B cell (primary cell): Measurements from ENCODE around the gene ANKRD31. TPM values are rescaled to one million over a fixed set of nuclear protein-coding genes. Genes with fewer than 3 reads are reported as not detected.
"Not testable (repeated sequence)": the region's sequence is repeated elsewhere in the genome, so short reads cannot be mapped to it uniquely, and the experiment has no call there.

Experiments used
- ATAC-seq: fragments of 200-7000 bp; cut with Tn5 transposase; one replicate; pipeline ENCODE4 v1.10.0; 2021; ENCODE audit warnings: low read depth, mild to moderate bottlenecking, moderate number of reproducible peaks, moderate library complexity
- CTCF ChIA-PET: fragments of 350-600 bp; sonication (Branson Sonifier 250); formaldehyde crosslinking; loops from one replicate; lab custom pipeline; 2021; ENCODE audit warnings: antibody characterized with exemption, inconsistent platforms; lab: Charles Lee
- POLR2A ChIA-PET: fragments of 350-600 bp; sonication (Branson Sonifier 250); formaldehyde crosslinking; loops from one replicate; lab custom pipeline; 2021; ENCODE audit warnings: antibody characterized with exemption; lab: Charles Lee
- DNase-seq: peaks from one replicate; pipeline ENCODE4 v3.0.0; 2013
- H2AFZ ChIP-seq: 2 replicates; pipeline ENCODE4 v1.6.1; 2012; ENCODE audit warnings: mild to moderate bottlenecking, low read depth, low read length; ENCODE audit not compliant: insufficient read depth, poor library complexity, severe bottlenecking
- H3K27ac ChIP-seq, 2 donors: 1 replicate in 1 of 2; 2 replicates in 1 of 2; pipeline ENCODE4 v1.5.1; 2012 to 2013; ENCODE audit warnings: low read length in 2 of 2, mild to moderate bottlenecking in 2 of 2, moderate library complexity in 1 of 2
- H3K27me3 ChIP-seq, 4 experiments: fragments of 200-600 bp in 1 of 4; sonication (generic) in 1 of 4; replicated peaks in 1 of 4; 1 replicate in 2 of 4; 2 replicates in 2 of 4; pipeline versions ENCODE4 v1.6.1 to v1.7.0; 2013 to 2016; ENCODE audit warnings: low read length in 3 of 4, mild to moderate bottlenecking in 2 of 4, mixed read lengths in 1 of 4, moderate library complexity in 1 of 4; ENCODE audit not compliant: insufficient read depth in 4 of 4, control insufficient read depth in 3 of 4; ENCODE audit errors: control extremely low read depth in 1 of 4
- H3K36me3 ChIP-seq, 2 experiments: replicated peaks in 1 of 2; 1 replicate in 1 of 2; 2 replicates in 1 of 2; pipeline versions ENCODE4 v1.6.1 to v1.7.1; 2013; ENCODE audit warnings: low read length in 1 of 2; ENCODE audit not compliant: insufficient read depth in 2 of 2, control insufficient read depth in 1 of 2; ENCODE audit errors: control extremely low read depth in 1 of 2, extremely low read depth in 1 of 2
- H3K4me1 ChIP-seq, 2 donors: fragments of 200-600 bp in 1 of 2; sonication (generic) in 1 of 2; 1 replicate in 1 of 2; 2 replicates in 1 of 2; pipeline versions ENCODE4 v1.5.1 to v1.6.1; 2013 to 2017; ENCODE audit warnings: low read length in 2 of 2; ENCODE audit not compliant: control insufficient read depth in 2 of 2, insufficient read depth in 2 of 2
- H3K4me2 ChIP-seq: replicated peaks from 2 replicates; pipeline ENCODE3; 2012; ENCODE audit warnings: mild to moderate bottlenecking, low read depth, low read length; ENCODE audit not compliant: poor library complexity, severe bottlenecking
- H3K4me3 ChIP-seq, 5 experiments: fragments of 200-600 bp in 1 of 5; sonication (generic) in 1 of 5; 1 replicate in 3 of 5; 2 replicates in 2 of 5; pipeline versions ENCODE4 v1.5.1 to v1.7.0; 2011 to 2016; ENCODE audit warnings: low read length in 4 of 5, mild to moderate bottlenecking in 4 of 5, low read depth in 2 of 5, control low read depth in 1 of 5, moderate library complexity in 1 of 5; ENCODE audit not compliant: insufficient read depth in 1 of 5; ENCODE audit errors: control extremely low read depth in 1 of 5, extremely low read depth in 1 of 5
- H3K79me2 ChIP-seq: fragments of 200-600 bp; sonication (generic); one replicate; pipeline ENCODE4 v1.6.0; 2016; ENCODE audit warnings: low read length; ENCODE audit not compliant: control insufficient read depth, insufficient read depth
- H3K9ac ChIP-seq: fragments of 200-600 bp; sonication (generic); 2 replicates; pipeline ENCODE4 v1.6.1; 2017; ENCODE audit warnings: mild to moderate bottlenecking, low read length, moderate library complexity
- H3K9me3 ChIP-seq, 3 donors: one replicate each; pipeline versions ENCODE4 v1.6.1 to v1.7.1; 2013; ENCODE audit warnings: low read length in 2 of 3; ENCODE audit not compliant: control insufficient read depth in 2 of 3, insufficient read depth in 1 of 3; ENCODE audit errors: control extremely low read depth in 1 of 3
- H4K20me1 ChIP-seq: 2 replicates; pipeline ENCODE4 v1.6.0; 2012; ENCODE audit warnings: mild to moderate bottlenecking, low read length; ENCODE audit not compliant: insufficient read depth, control insufficient read depth, poor library complexity, severe bottlenecking
- H3K27ac Mint-ChIP-seq: one replicate; pipeline ENCODE4 v1.8.0; 2021; ENCODE audit warnings: mixed read lengths
- H3K27me3 Mint-ChIP-seq: one replicate; pipeline ENCODE4 v1.8.0; 2021; ENCODE audit warnings: mixed read lengths
- H3K4me1 Mint-ChIP-seq: one replicate; pipeline ENCODE4 v1.8.0; 2021; ENCODE audit warnings: mixed read lengths
- H3K4me3 Mint-ChIP-seq: one replicate; pipeline ENCODE4 v1.8.0; 2021; ENCODE audit warnings: mixed read lengths
- H3K9me3 Mint-ChIP-seq: one replicate; pipeline ENCODE4 v1.8.0; 2022; ENCODE audit warnings: mixed read lengths; ENCODE audit not compliant: insufficient read depth
- CTCF ChIP-seq: fragments of 200-600 bp; IDR thresholded peaks from one replicate; pipeline ENCODE4 v1.8.0; 2022; ENCODE audit warnings: antibody characterized with exemption, mild to moderate bottlenecking
- EZH2 ChIP-seq: IDR thresholded peaks from 2 replicates; pipeline ENCODE4 v1.6.1; 2012; ENCODE audit warnings: borderline replicate concordance, low read depth, mild to moderate bottlenecking, moderate library complexity, low read length; ENCODE audit not compliant: insufficient read depth, poor library complexity, severe bottlenecking
- WGBS: methylation state at CpG from one replicate; pipeline ENCODE4 v1.1.5; 2013; ENCODE audit warnings: missing lambda C conversion rate; ENCODE audit not compliant: insufficient coverage; 5-methylcytosine and 5-hydroxymethylcytosine counted together
- intact Hi-C: fragments of 100-400 bp; cut with micrococcal nuclease; formaldehyde crosslinking; loops from one replicate; pipeline ENCODE4 v1.10.0; 2022
- polyA plus RNA-seq: library from polyadenylated mRNA; depleted of rRNA; stranded (reverse); fragments of >200 nt; gene quantifications from 2 replicates; pipeline ENCODE4 v1.2.3, GENCODE V29; 2012
- total RNA-seq, 2 donors: library from RNA; stranded (reverse); fragments of 120-200 nt in 1 of 2; gene quantifications; 1 replicate in 1 of 2; 2 replicates in 1 of 2; pipeline versions ENCODE4 v1.2.3 to v1.2.4, GENCODE V29; 2013 to 2022

The ANKRD31 gene
- total and polyA plus RNA-seq, 2 donors (not counting 1 experiment from before 2014, with no cell fraction given) = 0.06 to 0.10 TPM

GRCh38 chr5:75130818-75131349, 105.8 kb downstream of the ANKRD31 start:
- Histone ChIP-seq H3K9me3 (peaks cover 0 to 15% (median 0%) of the 10 kb centered on the region in 3 donors), H3K4me3 (no peak overlapping the region), H3K9ac (no peak overlapping the region), H3K27ac (no peak overlapping the region), H3K36me3 (no peaks in the 10 kb centered on the region), H3K4me1 (no peaks in the 10 kb centered on the region), H3K4me2 (no peak overlapping the region), H3K27me3 (no peaks in the 10 kb centered on the region), H4K20me1 (no peaks in the 10 kb centered on the region), H3K79me2 (no peaks in the 10 kb centered on the region), H2AFZ (no peak overlapping the region)
- Mint-ChIP-seq H3K4me1 (no peaks in the 10 kb centered on the region), H3K9me3 (no peaks in the 10 kb centered on the region), H3K4me3 (no peak overlapping the region), H3K27me3 (no peaks in the 10 kb centered on the region), H3K27ac (no peak overlapping the region)
- POLR2A ChIA-PET = no interaction called here
- WGBS = 98% methylated on average over 12 of the region's 21 CpGs
- CTCF ChIA-PET = no interaction called here
- intact Hi-C loops = no loop called here
- TF ChIP-seq CTCF = no peak
- TF ChIP-seq EZH2 = no peak
- no peak for ATAC-seq
- DNase-seq = no peak

- no peak overlapping the region for H3K27ac Mint-ChIP-seq
- H3K36me3 ChIP-seq = no peaks in the 10 kb centered on the region
- ChIA-PET POLR2A (no interaction called here), CTCF (no interaction called here)
- H3K27me3 ChIP-seq = no peaks in the 10 kb centered on the region
- peaks cover 3% of the 10 kb centered on the region for H3K27me3 Mint-ChIP-seq
- no peaks in the 10 kb centered on the region for H3K79me2 ChIP-seq
- H3K9me3 Mint-ChIP-seq = no peaks in the 10 kb centered on the region
- no peaks in the 10 kb centered on the region for H3K4me1 Mint-ChIP-seq
- no peaks in the 10 kb centered on the region for H4K20me1 ChIP-seq
- H3K9me3 ChIP-seq = no peaks in the 10 kb centered on the region
- intact Hi-C loops = no loop called here
- H3K4me3 ChIP-seq = no peak overlapping the region
- ATAC-seq = no peak
- H3K4me3 Mint-ChIP-seq = no peak overlapping the region
- no peak overlapping the region for H3K9ac ChIP-seq
- no peak for DNase-seq
- TF ChIP-seq EZH2 (no peak), CTCF (no peak)
- no peak overlapping the region for H2AFZ ChIP-seq
- H3K27ac ChIP-seq = no peak overlapping the region
- H3K4me2 ChIP-seq = no peak overlapping the region
- H3K4me1 ChIP-seq = no peaks in the 10 kb centered on the region
Observed at GRCh38 chr5:75116856-75117255, 119.8 kb downstream of the ANKRD31 start.

- WGBS = no CpG with 5 or more reads among the region's 1 CpG
- H2AFZ ChIP-seq, H3K27ac ChIP-seq, H3K4me1 Mint-ChIP-seq, H3K4me2 ChIP-seq, H3K9me3 Mint-ChIP-seq, H3K9me3 ChIP-seq, intact Hi-C loops, H3K4me3 Mint-ChIP-seq, H3K9ac ChIP-seq, H3K27ac Mint-ChIP-seq, H3K27me3 ChIP-seq, H3K79me2 ChIP-seq, H3K27me3 Mint-ChIP-seq, H4K20me1 ChIP-seq, H3K36me3 ChIP-seq, H3K4me3 ChIP-seq, CTCF ChIA-PET, POLR2A ChIA-PET, DNase-seq, ATAC-seq, H3K4me1 ChIP-seq: not testable (repeated sequence)
Observed at GRCh38 chr5:75114311-75114710, 122.4 kb downstream of the ANKRD31 start.
